WI38 (cell line): ENCODE measurements around the gene POLR1H.

ENCODE experiments used
- H3K4me3 ChIP-seq: 2 replicates; pipeline ENCODE4 v1.5.1; 2011; ENCODE audit warnings: low read depth, mild to moderate bottlenecking, control low read depth, low read length
- CTCF ChIP-seq: IDR thresholded peaks from 2 replicates; pipeline ENCODE4 v1.5.1; 2012; ENCODE audit warnings: low read depth, mild to moderate bottlenecking, control low read depth, low read length

Gene POLR1H

DNA sequence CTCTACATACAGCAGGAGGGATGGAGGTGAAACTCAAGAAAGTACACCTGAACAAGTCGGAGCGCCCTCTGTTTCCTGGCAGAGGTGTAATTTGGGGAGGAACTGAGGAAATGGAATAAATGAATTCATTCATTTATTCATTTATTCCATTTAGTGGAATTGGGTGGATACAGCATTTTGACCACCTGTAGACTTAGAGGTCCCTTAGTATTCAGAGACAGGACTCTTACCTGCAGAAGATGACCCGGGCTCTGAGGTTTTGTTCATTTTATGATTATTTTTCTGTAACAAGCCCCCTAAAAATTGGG, 42.8 kb downstream of the POLR1H start:
- TF ChIP-seq CTCF = no peak
- no peak overlapping the region for H3K4me3 ChIP-seq

- no peak overlapping the region for H3K4me3 ChIP-seq
- no peak for TF ChIP-seq CTCF
These were observed 43.6 kb downstream of the POLR1H start for GRCh38 chr6:30104661-30105060.

- no peak for TF ChIP-seq CTCF
These were observed 50.3 kb downstream of the POLR1H start for GRCh38 chr6:30111266-30111856.

GRCh38 chr6:30112402-30112994, 51.4 kb downstream of the POLR1H start:
- no peak for TF ChIP-seq CTCF
- H3K4me3 ChIP-seq = no peak overlapping the region

More at GRCh38 chr6:30111266-30111856, 50.3 kb downstream of the POLR1H start:
- H3K4me3 ChIP-seq = no peak overlapping the region

DNA sequence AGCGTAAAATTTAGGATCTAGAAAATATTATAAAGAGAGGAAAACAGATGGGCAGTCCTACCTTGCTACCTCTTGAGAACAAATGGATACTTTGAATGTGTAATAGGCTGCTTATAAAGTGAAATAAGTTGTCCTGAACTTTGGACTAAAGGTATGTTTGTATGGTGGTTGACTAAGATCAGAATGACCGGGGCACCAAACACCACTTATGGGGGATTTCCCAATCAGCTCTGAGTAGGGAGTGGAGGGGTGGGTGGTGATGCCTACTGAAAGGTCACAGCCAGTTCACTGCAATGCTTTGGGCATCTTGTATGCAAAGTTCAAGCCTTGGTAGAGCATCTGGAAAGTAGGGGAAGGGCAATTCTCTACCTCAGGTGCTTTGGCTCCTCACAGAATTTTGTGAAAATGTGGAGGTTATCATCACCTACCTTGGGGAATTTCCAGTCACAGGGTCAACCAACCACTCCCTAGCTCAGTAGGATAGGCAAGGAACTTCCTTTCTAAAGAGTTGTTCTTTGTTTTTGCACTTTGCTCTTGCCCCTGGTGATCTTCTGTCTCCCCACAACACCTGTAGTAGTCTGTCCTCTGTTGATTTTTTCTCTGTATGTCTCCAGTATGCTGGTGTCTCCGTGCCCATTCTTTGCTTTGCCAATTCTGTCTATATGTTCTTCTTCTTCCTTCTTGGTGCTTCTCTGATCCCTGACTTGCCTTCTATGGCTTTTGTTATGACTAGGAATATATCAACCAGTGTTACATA, 52.1 kb downstream of the POLR1H start, which contains the start of gene TRIM31:
Gene TRIM31, minus strand, starts transcription at position 88 of the 757 bp plus-strand sequence. CDS start 285 bp downstream, outside the sequence.
- no peak for TF ChIP-seq CTCF
- no peak within 1 kb of the TSS for H3K4me3 ChIP-seq

DNA sequence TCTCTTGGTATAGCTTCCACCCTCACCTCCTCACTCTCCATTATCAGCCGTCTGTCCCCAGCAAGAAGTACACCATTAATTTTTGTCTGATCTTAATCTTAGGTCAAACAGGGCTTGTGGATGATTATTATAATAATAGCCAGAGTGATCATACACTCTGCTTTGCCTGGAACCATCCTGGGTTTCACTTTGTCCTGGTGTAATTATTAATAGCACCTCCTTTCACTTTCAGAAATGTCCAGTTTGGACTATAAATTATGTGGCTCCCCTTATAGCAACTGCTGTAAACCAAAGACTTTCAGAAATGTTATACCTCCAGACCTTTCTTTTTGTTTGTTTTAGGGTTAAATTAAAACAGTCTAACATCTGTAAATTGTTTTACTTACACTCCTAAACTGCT, 52.8 kb downstream of the POLR1H start:
- no peak overlapping the region for H3K4me3 ChIP-seq
- TF ChIP-seq CTCF = no peak
